HepG2 (cell line): ENCODE measurements around the gene CATSPERB. TPM values are rescaled to one million over a fixed set of nuclear protein-coding genes. Genes with fewer than 3 reads are reported as not detected.

ENCODE experiments used
- ATAC-seq: fragments of 200-7000 bp; cut with Tn5 transposase; 3 replicates; pipeline ENCODE4 v1.9.1; 2020; ENCODE audit warnings: mild to moderate bottlenecking, moderate library complexity
- BruUV-seq: library from RNA; stranded (reverse); fragments of 400-500 nt; replicated peaks from 2 replicates; lab custom pipeline; 2021; lab: Mats Ljungman, UMichigan
- CTCF ChIA-PET: fragments of 300-600 bp; formaldehyde crosslinking; extraction: SDS; loops from one replicate; lab custom pipeline; 2021; ENCODE audit warnings: low total read pairs, inconsistent platforms, low intra/inter-chr PET ratio; lab: Yijun Ruan, JAX
- POLR2A ChIA-PET: fragments of 350-600 bp; sonication (Branson Sonifier 250); formaldehyde crosslinking; loops from one replicate; lab custom pipeline; 2020; ENCODE audit warnings: antibody characterized with exemption, inconsistent platforms; lab: Yijun Ruan, JAX
- DNase-seq: peaks from one replicate; pipeline ENCODE4 v3.0.0-alpha.2; 2015; ENCODE audit warnings: low spot score
- FAIRE-seq: peaks from 3 replicates; lab custom pipeline; 2011; peaks lifted over from hg19 to GRCh38; lab: Jason Lieb, UNC
- H2AFZ ChIP-seq: one replicate; pipeline ENCODE4 v1.6.1; 2011; ENCODE audit warnings: low read length, inconsistent platforms
- H3K27ac ChIP-seq: fragments of 300-600 bp; 3 replicates; pipeline ENCODE4 v1.8.0; 2011; ENCODE audit warnings: mixed run types, mild to moderate bottlenecking, mixed read lengths, low read length, inconsistent platforms; ENCODE audit not compliant: insufficient read depth; ENCODE audit errors: extremely low read length
- H3K27me3 ChIP-seq, 2 experiments: fragments of 200-600 bp in 1 of 2; 2 replicates in 1 of 2; 3 replicates in 1 of 2; pipeline versions ENCODE4 v1.6.0 to v1.8.0; 2011; ENCODE audit warnings: low read length in 2 of 2, mild to moderate bottlenecking in 2 of 2, moderate library complexity in 2 of 2, inconsistent platforms in 1 of 2; ENCODE audit not compliant: insufficient read depth in 2 of 2, control insufficient read depth in 1 of 2
- H3K36me3 ChIP-seq, 2 experiments: fragments of 200-600 bp in 1 of 2; replicated peaks in 1 of 2; 2 replicates in 1 of 2; 3 replicates in 1 of 2; pipeline versions ENCODE4 v1.5.1 to v1.8.0; 2011; ENCODE audit warnings: low read length in 2 of 2, inconsistent platforms in 1 of 2; ENCODE audit not compliant: insufficient read depth in 2 of 2, control insufficient read depth in 1 of 2
- H3K4me1 ChIP-seq: 2 replicates; pipeline ENCODE4 v1.5.1; 2012; ENCODE audit warnings: low read length, inconsistent platforms; ENCODE audit not compliant: insufficient read depth
- H3K4me2 ChIP-seq: 2 replicates; pipeline ENCODE4 v1.6.0; 2011; ENCODE audit warnings: low read depth, low read length, inconsistent platforms
- H3K4me3 ChIP-seq, 3 experiments: fragments of 200-600 bp in 1 of 3; sonication (generic), shearing (Covaris generic) in 1 of 3; replicated peaks in 1 of 3; 2 replicates each; pipeline ENCODE4 v1.5.1; 2011 to 2016; ENCODE audit warnings: low read length in 3 of 3, inconsistent platforms in 2 of 3, low read depth in 2 of 3, mild to moderate bottlenecking in 2 of 3, control low read depth in 1 of 3, mixed read lengths in 1 of 3; ENCODE audit not compliant: insufficient read depth in 1 of 3
- H3K79me2 ChIP-seq: one replicate; pipeline ENCODE4 v1.6.1; 2011; ENCODE audit warnings: low read length, inconsistent platforms; ENCODE audit not compliant: insufficient read depth
- H3K9ac ChIP-seq: 2 replicates; pipeline ENCODE4 v1.6.0; 2011; ENCODE audit warnings: mild to moderate bottlenecking, low read depth, low read length, inconsistent platforms; ENCODE audit not compliant: insufficient read depth
- H3K9me3 ChIP-seq: 2 replicates; pipeline ENCODE4 v1.5.1; 2012; ENCODE audit warnings: mild to moderate bottlenecking, low read length
- H4K20me1 ChIP-seq: 2 replicates; pipeline ENCODE4 v1.6.0; 2011; ENCODE audit warnings: inconsistent platforms, mild to moderate bottlenecking, low read length, moderate library complexity; ENCODE audit not compliant: insufficient read depth
- GATAD1 ChIP-seq: IDR thresholded peaks from 2 replicates; pipeline ENCODE4 v1.6.1; 2016; ENCODE audit warnings: missing genetic modification reagents, missing compliant biosample characterization
- MYNN ChIP-seq: sonication (generic); formaldehyde crosslinking; IDR thresholded peaks from 2 replicates; pipeline ENCODE4 v1.4.0; 2020; ENCODE audit warnings: mild to moderate bottlenecking, low read depth, missing genetic modification reagents
- RNF2 ChIP-seq: fragments of 450-650 bp; conservative IDR thresholded peaks from 2 replicates; pipeline ENCODE4 v1.6.1; 2016; ENCODE audit warnings: low read depth
- TIGD3 ChIP-seq: sonication (generic); formaldehyde crosslinking; IDR thresholded peaks from 2 replicates; pipeline ENCODE4 v1.5.1; 2020; ENCODE audit warnings: mild to moderate bottlenecking, missing genetic modification reagents, borderline replicate concordance
- UBTF ChIP-seq: sonication (generic); formaldehyde crosslinking; IDR thresholded peaks from 2 replicates; pipeline ENCODE4 v1.4.0; 2020; ENCODE audit warnings: mild to moderate bottlenecking, missing genetic modification reagents
- ZFP91 ChIP-seq: sonication (generic); formaldehyde crosslinking; IDR thresholded peaks from 2 replicates; pipeline ENCODE4 v1.9.0; 2022; ENCODE audit warnings: missing genetic modification reagents, mild to moderate bottlenecking, borderline replicate concordance
- ZNF207 ChIP-seq: fragments of 450-650 bp; IDR thresholded peaks from 2 replicates; pipeline ENCODE4 v1.6.1; 2016; ENCODE audit warnings: antibody characterized with exemption, borderline replicate concordance
- ZNF224 ChIP-seq: sonication (generic); formaldehyde crosslinking; IDR thresholded peaks from 2 replicates; pipeline ENCODE4 v1.5.0; 2020; ENCODE audit warnings: mild to moderate bottlenecking, missing genetic modification reagents
- ZNF841 ChIP-seq: sonication (generic); formaldehyde crosslinking; IDR thresholded peaks from 2 replicates; pipeline ENCODE4 v1.8.1; 2023; ENCODE audit warnings: missing genetic modification reagents, borderline replicate concordance
- WGBS: methylation state at CpG from one replicate; pipeline ENCODE4 v1.1.6; 2017; ENCODE audit warnings: low lambda C conversion rate; 5-methylcytosine and 5-hydroxymethylcytosine counted together
- in situ Hi-C: cut with HindIII; loops from 2 replicates; pipeline ENCODE4 v1.10.0; 2017; ENCODE audit warnings: low pct_unique_long_range_greater_than_20kb; ENCODE audit not compliant: extremely low pct_ligation_motif_present
- intact Hi-C: fragments of 100-400 bp; cut with micrococcal nuclease; formaldehyde crosslinking; loops from one replicate; pipeline ENCODE4 v1.10.0; 2022; ENCODE audit not compliant: unreplicated experiment
- polyA plus RNA-seq, 8 experiments: library from polyadenylated mRNA; depleted of rRNA in 3 of 8; stranded (reverse) in 7 of 8; unstranded in 1 of 8; fragments of >200 nt; fragmentation: Illumina TruSeq in 4 of 8; extraction: Trizol in 4 of 8; gene quantifications; 2 replicates each; pipeline versions ENCODE4 v1.2.1 to v1.2.3, GENCODE V29; 2011 to 2016; ENCODE audit warnings: low read depth in 4 of 8, missing spikeins in 1 of 8, mixed read lengths in 1 of 8; ENCODE audit not compliant: insufficient read depth in 1 of 8
- total RNA-seq, 5 experiments: library from RNA; depleted of rRNA; stranded (reverse); fragments of >200 nt; fragmentation: Illumina TruSeq; extraction: Trizol; gene quantifications; 2 replicates each; pipeline ENCODE4 v1.2.3, GENCODE V29; 2016; ENCODE audit warnings: low read depth in 1 of 5

CATSPERB gene
- total and polyA plus RNA-seq, 2 of the 13 experiments (the other 11 are each of a cell fraction or from before 2014, with no cell fraction given) = not detected

- ATAC-seq (no peak), FAIRE-seq (no peak)
Measured at GRCh38 chr14:91737619-91738018, 5.7 kb upstream of the CATSPERB start.

More at GRCh38 chr14:91737619-91738018, 5.7 kb upstream of the CATSPERB start:
- no peaks in the 10 kb centered on the region for H3K4me1 ChIP-seq
- TF ChIP-seq RNF2 (no peak), ZNF841 (CRISPR knock-in tag) (no peak), ZFP91 (CRISPR knock-in tag) (no peak), GATAD1 (no peak), UBTF (no peak), ZNF207 (no peak), TIGD3 (CRISPR knock-in tag) (no peak), MYNN (no peak), ZNF224 (no peak)
- 30% methylated on average over 5 of the region's 5 CpGs for WGBS
- CTCF ChIA-PET = no interaction called here
- H3K4me3 ChIP-seq = no peak overlapping the region
- POLR2A ChIA-PET = no interaction called here
- no peaks in the 10 kb centered on the region for H3K79me2 ChIP-seq
- no peaks in the 10 kb centered on the region for H4K20me1 ChIP-seq
- in situ Hi-C loops = no loop called here
- H2AFZ ChIP-seq = no peak overlapping the region
- no peak for DNase-seq
- no TSS peak for BruUV-seq
- no peaks in the 10 kb centered on the region for H3K9me3 ChIP-seq
- H3K4me2 ChIP-seq = no peak overlapping the region
- no peak overlapping the region for H3K27ac ChIP-seq
- intact Hi-C loops = loop anchor here (2.0 kb wide), 1 partner anchor 49 kb away; no protein-coding TSS in a partner anchor
- no peaks in the 10 kb centered on the region for H3K36me3 ChIP-seq
- H3K27me3 ChIP-seq = no peaks in the 10 kb centered on the region
- no peak overlapping the region for H3K9ac ChIP-seq
